Measurements from ENCODE around the gene SLC27A2.
"Not testable (repeated sequence)": the region's sequence is repeated elsewhere in the genome, so short reads cannot be mapped to it uniquely, and the experiment has no call there.

The SLC27A2 gene

DNA sequence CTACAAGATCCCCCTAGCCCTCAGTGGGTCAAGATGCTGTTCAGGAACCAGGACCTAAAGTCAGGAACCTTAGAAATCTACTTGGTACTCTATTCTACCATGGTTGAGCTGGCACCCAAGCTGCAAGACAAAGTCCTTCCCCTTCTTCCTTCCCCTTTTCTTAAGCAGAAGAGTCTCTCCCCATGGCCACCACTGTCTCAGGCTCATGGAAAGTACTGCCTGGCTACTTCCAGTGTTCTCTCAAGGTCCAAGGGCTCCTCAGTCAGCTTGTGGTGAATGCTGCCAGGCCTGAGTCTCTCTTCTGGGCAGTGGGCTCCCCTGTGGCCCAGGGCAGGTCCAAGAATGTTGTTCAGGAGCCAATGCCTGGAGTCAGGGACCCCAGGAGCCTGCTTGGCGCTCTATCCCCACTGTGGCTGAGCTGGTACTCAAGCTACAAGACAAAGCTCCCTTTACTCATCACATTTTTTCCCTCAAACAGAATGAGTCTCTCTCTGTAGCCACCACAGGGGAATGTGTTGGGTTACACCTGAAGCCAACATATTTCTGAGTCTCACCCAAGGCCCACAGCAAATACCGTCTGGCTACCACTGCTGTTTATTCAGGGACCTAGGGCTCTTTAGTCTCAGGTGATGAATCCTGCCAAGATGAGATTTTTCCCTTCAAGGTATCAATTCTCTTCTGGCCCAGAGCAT lies 18.1 kb upstream of the SLC27A2 start:
- Histone ChIP-seq H3K27me3 (ENCODE audit: insufficient read depth, low read length) (no peaks in the 10 kb centered on the region), H3K36me3 (ENCODE audit: insufficient read depth, low read length) (no peaks in the 10 kb centered on the region), H3K4me1 (ENCODE audit: insufficient read depth, low read length) (no peaks in the 10 kb centered on the region), H3K9ac (ENCODE audit: low read depth, low read length) (no peak overlapping the region), H3K27ac (ENCODE audit: low read depth, low read length) (no peak overlapping the region), H3K4me3 (ENCODE audit: low read length) (no peak overlapping the region), H3K9me3 (ENCODE audit: insufficient read depth, low read depth, low read length) (no peaks in the 10 kb centered on the region)
- 66% methylated on average over 2 of the region's 2 CpGs for WGBS

DNA sequence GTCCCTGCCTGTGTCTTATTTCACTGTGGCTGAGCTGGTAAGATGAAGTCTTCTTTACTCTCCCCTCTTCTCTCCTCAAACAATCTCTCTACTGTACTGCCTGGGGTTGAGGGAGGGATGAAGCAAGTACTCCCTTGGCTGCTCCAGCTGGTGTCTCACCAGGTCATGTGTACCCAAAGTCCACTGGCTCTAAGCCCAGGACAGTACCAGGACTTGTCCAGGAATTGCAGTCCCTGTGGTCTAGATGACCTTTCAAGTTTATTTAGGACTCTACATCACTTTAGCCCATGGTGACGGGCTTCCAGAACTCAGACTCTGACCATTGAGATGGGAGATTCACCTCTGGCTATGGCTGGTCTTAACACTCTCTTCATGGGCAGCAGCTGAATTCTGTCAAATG lies 17.5 kb upstream of the SLC27A2 start:
- WGBS: 97% methylated on average over 1 of the region's 1 CpG
- Histone ChIP-seq H3K9ac (ENCODE audit: low read depth, low read length) (no peak overlapping the region), H3K9me3 (ENCODE audit: insufficient read depth, low read depth, low read length) (no peaks in the 10 kb centered on the region), H3K27ac (ENCODE audit: low read depth, low read length) (no peak overlapping the region), H3K36me3 (ENCODE audit: insufficient read depth, low read length) (no peaks in the 10 kb centered on the region), H3K27me3 (ENCODE audit: insufficient read depth, low read length) (no peaks in the 10 kb centered on the region), H3K4me1 (ENCODE audit: insufficient read depth, low read length) (no peaks in the 10 kb centered on the region), H3K4me3 (ENCODE audit: low read length) (no peak overlapping the region)

DNA sequence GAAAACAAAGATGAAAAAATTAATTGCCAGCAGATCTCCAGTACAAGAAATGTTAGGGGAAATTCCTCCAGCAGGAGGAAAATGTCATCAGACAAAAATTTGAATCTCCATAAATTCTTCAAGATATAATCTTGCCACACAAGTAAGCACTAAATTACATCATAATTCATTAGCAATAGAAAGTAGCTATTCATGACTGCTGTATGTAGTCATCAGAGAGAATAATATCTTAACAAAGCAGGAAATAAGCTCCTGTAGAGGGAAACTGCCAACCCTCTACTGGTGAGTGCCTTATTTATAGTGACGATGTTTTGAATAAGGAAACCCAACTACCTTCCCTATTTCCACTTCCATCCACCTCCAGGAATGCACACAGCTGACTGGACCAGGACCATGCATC lies 15.8 kb upstream of the SLC27A2 start:
- H3K27ac ChIP-seq (ENCODE audit: low read depth, low read length): no peak overlapping the region
- H3K4me3 ChIP-seq (ENCODE audit: low read length): no peak overlapping the region
- H3K36me3 ChIP-seq (ENCODE audit: insufficient read depth, low read length): no peaks in the 10 kb centered on the region
- H3K9me3 ChIP-seq (ENCODE audit: insufficient read depth, low read depth, low read length): no peaks in the 10 kb centered on the region
- 100% methylated on average over 1 of the region's 1 CpG for WGBS
- H3K9ac ChIP-seq (ENCODE audit: low read depth, low read length): no peak overlapping the region
- H3K4me1 ChIP-seq (ENCODE audit: insufficient read depth, low read length): no peaks in the 10 kb centered on the region
- H3K27me3 ChIP-seq (ENCODE audit: insufficient read depth, low read length): no peaks in the 10 kb centered on the region

DNA sequence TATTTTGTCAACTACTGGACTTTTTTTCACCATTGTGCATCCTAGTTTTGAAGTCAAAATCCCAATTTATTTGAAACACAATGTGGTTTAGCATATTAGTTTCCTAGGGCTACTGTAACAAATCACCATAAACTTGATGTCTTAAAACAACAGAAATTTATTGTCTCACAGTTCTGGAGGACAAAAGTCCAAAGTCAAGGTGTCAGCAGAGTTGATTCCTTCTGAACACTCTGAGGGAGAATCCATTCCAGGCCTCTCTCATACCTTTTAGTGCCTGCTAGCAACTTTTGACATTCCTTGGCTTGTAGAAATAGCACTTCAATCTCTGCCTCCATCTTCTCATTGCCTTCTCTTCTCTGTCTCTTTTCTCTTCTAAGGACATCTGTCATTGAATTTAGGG lies 14.9 kb upstream of the SLC27A2 start:
- Histone ChIP-seq H3K27me3 (ENCODE audit: insufficient read depth, low read length) (no peaks in the 10 kb centered on the region), H3K27ac (ENCODE audit: low read depth, low read length) (no peak overlapping the region), H3K36me3 (ENCODE audit: insufficient read depth, low read length) (no peaks in the 10 kb centered on the region), H3K4me1 (ENCODE audit: insufficient read depth, low read length) (no peaks in the 10 kb centered on the region), H3K9ac (ENCODE audit: low read depth, low read length) (no peak overlapping the region), H3K4me3 (ENCODE audit: low read length) (no peak overlapping the region), H3K9me3 (ENCODE audit: insufficient read depth, low read depth, low read length) (no peaks in the 10 kb centered on the region)

DNA sequence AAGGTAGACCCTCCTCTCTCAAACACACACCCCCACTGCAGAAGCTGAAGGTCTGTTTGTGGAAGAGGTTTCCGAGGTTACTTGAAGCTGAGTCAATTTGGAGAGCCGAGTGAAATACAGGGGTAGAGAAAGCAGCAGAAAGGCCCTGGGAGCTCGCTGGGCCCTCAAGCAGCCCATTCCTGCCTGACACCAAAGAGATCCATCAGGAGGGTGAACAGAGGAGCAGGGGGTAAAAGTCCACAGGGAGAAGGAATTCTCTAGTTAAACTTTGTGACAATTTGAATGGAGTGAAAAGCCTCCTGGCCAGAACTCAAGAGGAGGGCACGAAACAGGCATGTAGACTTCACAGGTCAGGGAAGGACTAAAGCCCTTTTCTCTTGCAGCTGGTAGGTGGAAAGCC lies 13.6 kb upstream of the SLC27A2 start:
- no peak overlapping the region for H3K27ac ChIP-seq (ENCODE audit: low read depth, low read length)
- WGBS: 83% methylated on average over 4 of the region's 4 CpGs
- H3K4me1 ChIP-seq (ENCODE audit: insufficient read depth, low read length): no peaks in the 10 kb centered on the region
- H3K9me3 ChIP-seq (ENCODE audit: insufficient read depth, low read depth, low read length): no peaks in the 10 kb centered on the region
- no peaks in the 10 kb centered on the region for H3K36me3 ChIP-seq (ENCODE audit: insufficient read depth, low read length)
- H3K27me3 ChIP-seq (ENCODE audit: insufficient read depth, low read length): no peaks in the 10 kb centered on the region
- H3K4me3 ChIP-seq (ENCODE audit: low read length): no peak overlapping the region
- H3K9ac ChIP-seq (ENCODE audit: low read depth, low read length): no peak overlapping the region

DNA sequence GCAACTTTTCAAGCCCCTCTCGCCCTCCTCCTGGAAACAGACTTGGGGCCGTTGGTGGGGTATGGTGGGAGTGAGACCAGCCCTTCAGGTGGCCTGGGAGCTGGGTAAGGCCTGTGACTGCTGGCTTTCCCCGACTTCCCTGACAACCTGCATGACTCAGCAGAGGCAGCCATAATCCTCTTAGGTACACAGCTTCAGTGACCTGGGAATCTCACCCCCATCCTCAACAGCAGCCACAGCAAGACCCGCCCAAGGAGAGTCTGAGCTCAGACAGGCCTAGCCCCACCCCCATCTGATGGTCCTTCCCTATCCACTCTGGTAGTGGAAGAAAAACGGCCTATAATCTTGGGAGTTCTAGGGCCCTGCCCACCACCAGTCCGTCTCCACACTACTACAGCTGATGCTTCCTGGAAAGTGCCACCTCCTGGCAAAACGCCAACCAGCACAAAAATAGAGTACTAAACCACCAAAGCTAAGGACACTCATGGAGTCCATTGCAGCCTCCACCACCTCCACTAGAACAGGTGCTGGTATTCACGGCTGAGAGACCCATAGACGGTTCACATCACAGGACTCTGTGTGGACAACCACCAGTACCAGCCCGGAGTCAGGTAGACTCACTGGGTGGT lies 13.1 kb upstream of the SLC27A2 start:
- Histone ChIP-seq H3K36me3 (ENCODE audit: insufficient read depth, low read length) (no peaks in the 10 kb centered on the region), H3K4me3 (ENCODE audit: low read length) (no peak overlapping the region), H3K9me3 (ENCODE audit: insufficient read depth, low read depth, low read length) (no peaks in the 10 kb centered on the region), H3K4me1 (ENCODE audit: insufficient read depth, low read length) (no peaks in the 10 kb centered on the region), H3K27me3 (ENCODE audit: insufficient read depth, low read length) (no peaks in the 10 kb centered on the region), H3K27ac (ENCODE audit: low read depth, low read length) (no peak overlapping the region), H3K9ac (ENCODE audit: low read depth, low read length) (no peak overlapping the region)
- WGBS: 92% methylated on average over 10 of the region's 10 CpGs

DNA sequence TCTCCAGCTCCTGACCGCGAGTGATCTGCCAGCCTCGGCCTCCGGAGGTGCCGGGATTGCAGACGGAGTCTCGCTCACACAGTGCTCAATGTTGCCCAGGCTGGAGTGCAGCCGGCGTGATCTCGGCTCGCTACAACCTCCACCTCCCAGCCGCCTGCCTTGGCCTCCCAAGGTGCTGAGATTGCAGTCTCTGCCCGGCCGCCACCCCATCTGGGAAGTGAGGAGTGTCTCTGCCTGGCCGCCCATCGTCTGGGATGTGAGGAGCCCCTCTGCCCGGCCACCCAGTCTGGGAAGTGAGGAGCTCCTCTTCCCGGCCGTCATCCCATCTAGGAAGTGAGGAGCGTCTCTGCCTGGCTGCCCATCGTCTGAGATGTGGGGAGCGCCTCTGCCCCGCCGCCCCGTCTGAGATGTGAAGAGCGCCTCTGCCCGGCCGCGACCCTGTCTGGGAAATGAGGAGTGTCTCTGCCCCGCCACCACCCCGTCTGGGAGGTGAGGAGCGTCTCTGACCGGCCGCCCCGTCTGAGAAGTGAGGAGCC lies 9.6 kb upstream of the SLC27A2 start:
- H3K36me3 ChIP-seq (ENCODE audit: insufficient read depth, low read length); H3K27ac ChIP-seq (ENCODE audit: low read depth, low read length); H3K9ac ChIP-seq (ENCODE audit: low read depth, low read length); H3K27me3 ChIP-seq (ENCODE audit: insufficient read depth, low read length); H3K4me1 ChIP-seq (ENCODE audit: insufficient read depth, low read length); H3K4me3 ChIP-seq (ENCODE audit: low read length); H3K9me3 ChIP-seq (ENCODE audit: insufficient read depth, low read depth, low read length): not testable (repeated sequence)
- 97% methylated on average over 35 of the region's 35 CpGs for WGBS

DNA sequence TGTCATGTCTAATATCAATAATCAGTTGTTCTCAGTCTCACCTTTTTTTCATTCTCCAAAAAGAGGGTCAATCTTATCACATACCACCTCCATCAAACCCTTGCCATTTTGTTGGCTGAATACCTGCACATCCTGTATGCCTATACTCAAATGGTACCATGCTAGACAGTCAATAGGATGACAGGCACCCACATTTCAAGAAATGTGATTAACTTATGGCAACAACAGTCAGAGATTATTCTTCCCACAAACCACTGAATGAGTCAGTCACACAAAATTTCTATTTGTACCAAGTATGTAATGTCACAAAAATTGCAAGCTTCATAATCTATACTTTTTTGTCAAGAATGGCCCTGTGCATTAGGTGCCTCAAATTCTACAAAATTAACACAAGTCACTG lies 5.1 kb upstream of the SLC27A2 start:
- H3K9ac ChIP-seq (ENCODE audit: low read depth, low read length): no peak overlapping the region
- H3K36me3 ChIP-seq (ENCODE audit: insufficient read depth, low read length): no peaks in the 10 kb centered on the region
- peaks cover 21% of the 10 kb centered on the region for H3K27me3 ChIP-seq (ENCODE audit: insufficient read depth, low read length)
- no peak overlapping the region for H3K27ac ChIP-seq (ENCODE audit: low read depth, low read length)
- H3K9me3 ChIP-seq (ENCODE audit: insufficient read depth, low read depth, low read length): no peaks in the 10 kb centered on the region
- no peak overlapping the region for H3K4me3 ChIP-seq (ENCODE audit: low read length)
- H3K4me1 ChIP-seq (ENCODE audit: insufficient read depth, low read length): 0 out of 2 replicates have a peak, but pooled peaks cover 3% of the 10 kb centered on the region

DNA sequence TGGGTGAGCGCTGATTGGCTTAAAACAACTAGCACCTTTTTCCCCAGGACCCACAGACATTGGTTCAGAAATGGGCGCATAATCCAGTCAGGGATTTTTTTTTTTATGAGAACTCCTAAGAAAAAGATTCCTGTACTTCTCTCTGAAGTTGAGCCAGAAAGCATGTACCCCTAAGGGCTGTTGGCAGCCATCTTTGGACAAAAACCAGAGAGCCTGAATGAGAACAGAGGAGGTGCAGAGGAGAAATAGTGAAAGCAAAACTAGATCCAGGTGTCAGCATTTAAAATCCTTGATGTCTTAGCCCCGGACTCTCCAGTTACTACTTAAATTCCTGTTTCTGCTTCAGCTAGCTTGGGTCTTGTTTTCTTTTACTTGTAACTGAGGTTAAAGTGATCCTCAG lies 1.9 kb upstream of the SLC27A2 start:
- Histone ChIP-seq H3K36me3 (ENCODE audit: insufficient read depth, low read length) (no peaks in the 10 kb centered on the region), H3K9me3 (ENCODE audit: insufficient read depth, low read depth, low read length) (no peaks in the 10 kb centered on the region), H3K4me1 (ENCODE audit: insufficient read depth, low read length) (0 out of 2 replicates have a peak, but pooled peaks cover 4% of the 10 kb centered on the region), H3K4me3 (ENCODE audit: low read length) (no peak overlapping the region), H3K9ac (ENCODE audit: low read depth, low read length) (no peak overlapping the region), H3K27me3 (ENCODE audit: insufficient read depth, low read length) (peaks cover 46% of the 10 kb centered on the region), H3K27ac (ENCODE audit: low read depth, low read length) (no peak overlapping the region)
- WGBS: 94% methylated on average over 3 of the region's 3 CpGs

DNA sequence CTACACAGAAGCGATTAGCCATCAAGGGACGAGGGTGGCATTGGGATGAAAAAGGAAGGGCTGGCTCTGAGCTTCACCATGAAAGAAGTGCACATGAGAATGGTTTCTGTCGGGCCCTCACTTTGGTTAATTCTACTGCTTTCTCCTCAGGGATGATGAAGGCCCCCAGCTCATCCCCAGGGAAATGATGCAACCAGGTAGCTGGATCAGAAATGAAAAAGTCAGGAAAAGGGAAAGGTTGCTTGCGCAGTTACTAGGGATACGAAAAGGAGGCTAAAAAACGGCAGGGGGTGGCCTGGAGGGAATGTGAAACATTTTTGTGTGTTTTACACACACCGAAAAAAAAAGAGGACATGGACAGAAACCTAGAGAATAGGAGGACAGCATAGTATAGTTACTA lies 1.4 kb upstream of the SLC27A2 start:
- Histone ChIP-seq H3K9me3 (ENCODE audit: insufficient read depth, low read depth, low read length) (no peaks in the 10 kb centered on the region), H3K4me1 (ENCODE audit: insufficient read depth, low read length) (0 out of 2 replicates have a peak, but pooled peaks cover 4% of the 10 kb centered on the region), H3K9ac (ENCODE audit: low read depth, low read length) (no peak overlapping the region), H3K36me3 (ENCODE audit: insufficient read depth, low read length) (no peaks in the 10 kb centered on the region), H3K4me3 (ENCODE audit: low read length) (no peak overlapping the region), H3K27ac (ENCODE audit: low read depth, low read length) (no peak overlapping the region), H3K27me3 (ENCODE audit: insufficient read depth, low read length) (peaks cover 46% of the 10 kb centered on the region)
- WGBS: 79% methylated on average over 7 of the region's 7 CpGs

DNA sequence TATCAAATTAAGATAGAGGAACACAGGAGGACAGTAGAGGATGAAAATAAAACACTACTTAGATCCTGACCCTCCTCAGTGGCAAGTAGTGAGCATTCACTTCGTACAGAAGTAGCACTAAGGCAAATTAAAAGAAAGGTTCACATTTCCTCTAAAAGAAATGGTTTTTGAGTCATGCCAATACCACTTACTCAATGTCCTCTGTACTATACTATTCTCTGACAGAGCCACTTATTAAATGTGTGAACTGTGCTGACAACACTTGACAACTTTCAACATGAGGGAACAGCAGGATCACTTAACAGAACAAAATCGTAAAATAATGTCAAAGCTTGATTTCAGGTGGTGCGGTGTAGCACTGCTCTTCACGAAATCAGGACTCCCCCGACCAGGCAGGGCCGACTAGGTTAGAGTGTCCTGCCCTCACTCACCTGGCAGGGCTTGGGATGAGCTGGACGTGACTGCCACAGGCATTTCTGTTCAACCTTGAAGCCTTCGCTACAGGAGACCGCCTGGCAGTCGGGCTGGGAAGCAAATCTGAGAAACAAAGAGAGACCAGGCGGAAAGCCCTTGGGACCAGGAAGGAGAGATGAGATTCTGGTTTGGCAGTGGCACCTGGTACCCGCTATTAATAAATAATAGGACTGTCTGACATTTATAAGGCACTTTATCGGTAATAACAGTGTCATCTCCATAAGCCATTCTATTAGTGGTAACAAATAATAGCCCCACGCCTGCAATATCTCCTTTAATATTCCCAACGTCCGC lies 611 bp upstream of the SLC27A2 start:
- H3K36me3 ChIP-seq (ENCODE audit: insufficient read depth, low read length): no peaks in the 10 kb centered on the region
- no peaks in the 10 kb centered on the region for H3K9me3 ChIP-seq (ENCODE audit: insufficient read depth, low read depth, low read length)
- WGBS: 63% methylated on average over 16 of the region's 16 CpGs
- 0 out of 2 replicates have a peak, but pooled peaks cover 4% of the 10 kb centered on the region for H3K4me1 ChIP-seq (ENCODE audit: insufficient read depth, low read length)
- peak overlapping the region; percentile 69; the same call in 1 of the 2 replicates for H3K9ac ChIP-seq (ENCODE audit: low read depth, low read length)
- H3K27ac ChIP-seq (ENCODE audit: low read depth, low read length): no peak overlapping the region
- peaks cover 46% of the 10 kb centered on the region for H3K27me3 ChIP-seq (ENCODE audit: insufficient read depth, low read length)
- peak overlapping the region; percentile 67 for H3K4me3 ChIP-seq (ENCODE audit: low read length)
